NOMO-1 (cell line): ENCODE results near the gene DIRAS1.

Experiments used
- DNase-seq, 2 experiments: peaks; one replicate each; lab custom pipeline; 2025; ENCODE audit not compliant: unreplicated experiment in 2 of 2; lab: John Stamatoyannopoulos, UW

The DIRAS1 gene

GRCh38 chr19:2755811-2756210 lies 34.6 kb upstream of the DIRAS1 start:
- DNase-seq: no peak

- DNase-seq: no peak
These were observed 34.2 kb upstream of the DIRAS1 start for GRCh38 chr19:2755448-2755705.

GRCh38 chr19:2754659-2755447 lies 33.7 kb upstream of the DIRAS1 start:
- no peak for DNase-seq

- no peak for DNase-seq
These were observed 30.3 kb upstream of the DIRAS1 start for GRCh38 chr19:2751438-2751830.

- no peak for DNase-seq
These were observed 29.8 kb upstream of the DIRAS1 start for GRCh38 chr19:2750808-2751437.

- DNase-seq: no peak
These were observed 26.2 kb upstream of the DIRAS1 start for GRCh38 chr19:2747349-2747748.

GRCh38 chr19:2744113-2744512 lies 22.9 kb upstream of the DIRAS1 start:
- no peak for DNase-seq

GRCh38 chr19:2743099-2743498 lies 21.9 kb upstream of the DIRAS1 start:
- no peak for DNase-seq

- DNase-seq: no peak
These were observed 19.1 kb upstream of the DIRAS1 start for GRCh38 chr19:2740314-2740656.

- DNase-seq: peak; percentile 90 to 93
These were observed 18.6 kb upstream of the DIRAS1 start, which contains the start of gene SLC39A3 for GRCh38 chr19:2739602-2740313. Gene SLC39A3, minus strand, starts transcription at chr19:2740017. Its CDS starts 2,760 bp downstream, at chr19:2737257.

GRCh38 chr19:2736550-2737190 lies 15.5 kb upstream of the DIRAS1 start:
- no peak for DNase-seq

GRCh38 chr19:2735374-2735773 lies 14.2 kb upstream of the DIRAS1 start:
- no peak for DNase-seq

GRCh38 chr19:2734589-2735288 lies 13.6 kb upstream of the DIRAS1 start:
- DNase-seq: no peak

- DNase-seq: no peak
These were observed 12.9 kb upstream of the DIRAS1 start for GRCh38 chr19:2733930-2734588.

- DNase-seq: no peak
These were observed 11.7 kb upstream of the DIRAS1 start for GRCh38 chr19:2732883-2733282.

- DNase-seq: no peak
These were observed 11.1 kb upstream of the DIRAS1 start for GRCh38 chr19:2732157-2732725.

GRCh38 chr19:2731181-2731995 lies 10.2 kb upstream of the DIRAS1 start:
- DNase-seq: no peak

- DNase-seq: no peak
These were observed 9.0 kb upstream of the DIRAS1 start for GRCh38 chr19:2729943-2730818.
